NCI-H187 (cell line): ENCODE measurements around the gene ATF6B.
"Not testable (repeated sequence)": the region's sequence is repeated elsewhere in the genome, so short reads cannot be mapped to it uniquely, and the experiment has no call there.

Experiments used
- DNase-seq, 2 experiments: peaks; one replicate each; lab custom pipeline; 2025; lab: John Stamatoyannopoulos, UW

ATF6B gene

GRCh38 chr6:32081168-32081990, 46.7 kb downstream of the ATF6B start:
- no peak for DNase-seq

- no peak for DNase-seq
These were observed 48.3 kb downstream of the ATF6B start for GRCh38 chr6:32079566-32080290.

GRCh38 chr6:32076321-32076809, 51.7 kb downstream of the ATF6B start:
- no peak for DNase-seq

GRCh38 chr6:32075781-32076180, 52.3 kb downstream of the ATF6B start:
- DNase-seq: no peak

GRCh38 chr6:32074996-32075532, 53.0 kb downstream of the ATF6B start:
- DNase-seq: no peak

GRCh38 chr6:32073613-32074012, 54.4 kb downstream of the ATF6B start:
- no peak for DNase-seq

- no peak for DNase-seq
These were observed 54.9 kb downstream of the ATF6B start for GRCh38 chr6:32073101-32073500.

GRCh38 chr6:32070814-32071543, 57.1 kb downstream of the ATF6B start:
- no peak for DNase-seq

GRCh38 chr6:32069878-32070515, 58.0 kb downstream of the ATF6B start:
- DNase-seq: no peak

GRCh38 chr6:32069460-32069859, 58.6 kb downstream of the ATF6B start:
- DNase-seq: no peak

GRCh38 chr6:32068867-32069266, 59.2 kb downstream of the ATF6B start:
- DNase-seq: no peak

GRCh38 chr6:32068315-32068714, 59.7 kb downstream of the ATF6B start:
- not testable (repeated sequence) for DNase-seq

- DNase-seq: not testable (repeated sequence)
These were observed 60.5 kb downstream of the ATF6B start for GRCh38 chr6:32067521-32067920.
